D341Med (cell line): ENCODE measurements around the gene UBE2E1.
"Not testable (repeated sequence)": the region's sequence is repeated elsewhere in the genome, so short reads cannot be mapped to it uniquely, and the experiment has no call there.

Experiments
- DNase-seq: peaks from one replicate; pipeline ENCODE4 v3.0.0; 2012; ENCODE audit warnings: low spot score

Gene UBE2E1

DNA sequence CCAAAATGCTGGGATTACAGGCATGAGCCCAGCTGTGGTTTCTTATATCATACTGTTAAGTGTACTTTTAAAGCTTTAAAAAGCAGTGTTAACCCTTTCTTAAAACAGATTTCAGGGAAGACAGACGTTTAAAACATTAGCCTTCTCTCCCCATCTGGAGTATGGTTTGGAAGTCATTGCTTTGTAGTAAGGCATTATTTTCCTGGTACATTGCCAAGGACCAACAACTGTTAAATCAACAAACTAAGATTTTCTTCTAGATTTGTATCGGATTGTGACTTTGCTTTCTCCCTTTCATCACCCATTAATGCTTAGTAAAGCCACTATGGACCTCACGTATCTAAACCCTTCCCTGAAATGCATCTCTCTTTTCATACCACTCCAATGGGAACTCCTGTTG, 50.5 kb downstream of the UBE2E1 start:
- DNase-seq, result no peak

DNA sequence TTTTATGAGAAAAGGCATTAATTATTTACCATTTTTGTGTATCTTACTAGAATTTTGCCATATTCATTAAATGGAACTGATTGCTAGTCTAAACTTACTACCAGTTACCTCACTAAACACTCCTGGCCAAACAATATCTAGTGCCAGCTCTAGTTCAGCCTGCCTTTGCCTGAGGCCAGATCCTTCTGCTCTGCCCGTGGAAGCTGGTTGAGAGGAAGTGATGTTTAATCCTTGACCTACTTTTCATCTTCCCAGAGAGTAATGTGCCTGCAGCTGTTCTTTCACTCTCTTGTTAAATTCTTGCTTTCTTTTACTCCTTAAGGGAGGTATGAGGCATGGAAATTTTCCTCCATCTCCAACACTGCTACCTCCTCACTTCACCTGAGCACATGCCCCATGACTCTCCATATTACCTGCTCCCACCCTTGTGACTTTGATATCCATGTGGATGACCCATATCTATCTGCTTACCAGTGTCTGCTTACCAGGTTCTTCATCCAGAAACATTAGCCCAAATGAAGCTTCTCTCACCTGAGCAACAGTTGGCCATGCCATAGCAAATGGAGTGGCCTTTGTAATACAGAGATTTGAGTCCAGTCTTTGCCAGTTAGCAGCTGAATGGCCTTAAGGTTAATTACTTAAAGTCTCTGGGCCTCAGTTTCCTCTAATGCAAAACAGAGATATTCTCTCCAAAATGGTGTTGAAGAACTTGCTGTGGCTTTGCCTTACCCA, 53.4 kb downstream of the UBE2E1 start:
- no peak for DNase-seq

DNA sequence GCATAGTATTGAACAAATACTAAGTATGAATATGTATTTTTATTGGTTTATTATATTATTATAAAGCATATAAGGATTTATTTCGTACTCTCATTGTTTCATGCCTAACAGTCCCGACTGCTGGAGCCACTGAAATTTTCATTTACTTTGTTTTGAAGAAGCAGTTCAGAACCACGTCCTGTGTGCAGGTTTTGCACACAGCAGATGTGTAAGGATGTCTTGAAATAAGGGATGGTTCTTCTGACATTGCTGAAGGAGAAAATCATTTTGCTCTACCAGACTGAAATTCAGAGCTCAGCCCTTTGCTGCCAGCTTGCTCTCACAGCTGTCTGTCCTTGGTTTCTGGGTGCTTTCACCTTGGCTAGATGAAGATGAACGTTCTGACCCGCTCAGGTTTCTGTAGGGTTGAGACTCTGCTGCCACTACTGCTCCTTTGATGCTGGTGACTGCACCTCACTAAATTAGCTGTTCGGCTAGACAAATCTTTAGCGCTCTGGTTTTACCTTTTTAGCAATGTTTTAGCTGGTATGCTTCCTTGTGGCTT, 54.2 kb downstream of the UBE2E1 start:
- DNase-seq, result no peak

DNA sequence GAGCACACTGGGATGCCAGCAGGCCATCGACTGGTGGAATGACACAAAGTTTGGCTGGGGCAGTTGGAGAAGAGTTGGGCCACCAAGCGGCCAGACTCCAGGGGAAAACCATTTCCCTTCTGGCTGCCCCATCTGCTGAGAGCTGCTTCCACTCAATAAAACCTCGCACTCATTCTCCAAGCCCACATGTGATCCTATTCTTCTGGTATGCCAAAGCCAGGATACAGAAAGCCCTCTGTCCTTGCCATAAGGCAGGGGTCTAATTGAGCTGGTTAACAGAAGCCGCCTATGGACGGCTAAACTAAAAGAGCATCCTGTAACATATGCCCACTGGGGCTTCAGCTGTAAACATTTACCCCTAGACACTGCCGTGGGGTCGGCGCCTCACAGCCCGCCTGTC, 55.9 kb downstream of the UBE2E1 start:
- no peak for DNase-seq

DNA sequence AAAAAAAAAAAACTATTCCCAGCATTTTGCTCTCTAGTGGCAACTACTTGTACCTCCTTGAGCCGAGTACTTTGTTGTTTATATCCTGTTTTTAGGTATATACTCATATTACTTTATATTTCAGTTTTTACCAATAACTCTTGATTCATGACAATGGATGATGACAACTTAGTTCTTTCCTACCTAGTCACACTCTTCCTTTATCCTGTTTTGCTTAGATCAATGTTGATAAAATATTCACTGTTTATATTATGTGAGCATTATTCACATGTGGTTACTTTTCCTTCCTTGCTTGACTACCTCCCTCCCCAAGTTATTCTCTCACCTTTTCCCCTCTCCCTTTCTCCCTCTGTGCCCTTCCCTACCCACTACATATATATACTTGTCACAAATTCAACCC, 57.3 kb downstream of the UBE2E1 start:
- DNase-seq, result no peak

DNA sequence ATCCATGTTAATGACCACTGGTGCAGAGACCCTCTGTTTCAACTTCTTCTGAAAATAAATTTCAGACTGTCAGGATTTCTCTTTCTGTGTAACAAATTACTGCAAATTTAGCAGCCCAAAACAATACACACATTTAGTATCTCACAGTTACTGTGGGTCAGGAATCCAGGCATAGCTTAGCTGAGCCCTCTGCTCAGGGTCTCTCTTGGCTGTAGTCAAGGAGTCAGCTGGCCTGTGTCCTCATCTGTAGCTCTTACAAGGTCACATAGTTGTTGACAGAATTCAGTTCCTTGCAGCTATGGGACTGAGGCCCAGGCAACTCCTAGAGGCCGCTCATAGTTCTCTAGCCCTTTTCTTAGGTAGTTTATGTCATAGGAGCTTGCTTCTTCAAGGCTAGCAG, 59.2 kb downstream of the UBE2E1 start:
- no peak for DNase-seq

DNA sequence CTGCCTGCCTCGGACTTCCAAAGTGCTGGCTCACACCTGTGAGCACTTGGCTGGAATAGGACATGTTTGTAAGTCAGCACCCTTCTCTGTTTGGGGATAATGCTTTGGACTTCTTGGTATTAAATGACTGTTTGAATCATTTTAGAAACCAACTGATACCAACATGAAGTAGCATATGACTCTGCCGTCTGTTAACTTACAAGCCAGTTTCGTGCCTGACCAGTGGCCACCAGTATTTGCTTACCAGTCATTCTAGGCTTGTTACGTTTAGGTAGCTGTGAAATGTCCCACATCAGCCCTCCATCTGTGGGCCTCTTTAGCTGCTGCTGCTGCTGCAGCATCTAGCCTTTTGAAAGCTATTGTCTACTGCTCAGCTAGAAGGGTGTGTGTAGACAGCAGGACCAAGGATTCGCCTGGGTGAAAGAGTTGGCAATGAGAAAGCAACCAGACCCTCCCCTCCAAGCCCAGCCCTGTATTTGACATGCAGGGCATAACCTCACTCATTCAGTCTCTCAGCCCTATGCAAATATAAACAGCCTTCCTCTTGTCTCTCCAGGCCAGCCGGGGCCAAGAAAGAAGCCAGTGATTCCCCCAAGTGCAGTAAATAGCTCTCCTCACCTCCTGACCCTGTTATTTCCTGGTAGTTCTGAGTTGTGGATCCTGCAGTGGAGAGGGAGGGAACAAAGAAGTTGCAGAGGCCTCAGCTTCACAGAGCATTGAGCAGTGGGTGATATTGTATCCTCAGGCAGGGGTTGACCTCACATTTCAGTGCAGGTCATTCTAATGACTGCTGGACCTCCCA, 60.0 kb downstream of the UBE2E1 start:
- DNase-seq, result no peak

DNA sequence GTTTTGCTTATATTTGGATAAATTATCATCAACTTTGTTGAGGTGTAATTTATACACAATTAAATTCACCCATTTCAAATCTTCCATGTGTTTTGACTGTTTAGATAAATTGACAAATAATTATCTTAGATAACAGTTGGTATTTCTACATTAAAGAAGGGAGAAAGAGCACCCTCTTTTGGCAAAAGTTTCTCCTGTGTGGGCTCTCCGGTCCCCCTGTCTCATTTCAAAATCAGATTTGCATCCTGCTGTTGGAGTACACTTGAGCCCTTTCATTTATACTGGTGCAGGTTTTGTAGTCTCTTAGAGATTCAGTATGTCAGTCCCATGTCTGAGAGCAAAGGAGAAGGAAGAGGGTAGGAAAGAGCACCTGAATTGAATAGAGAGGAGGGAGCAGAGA, 61.6 kb downstream of the UBE2E1 start:
- no peak for DNase-seq

DNA sequence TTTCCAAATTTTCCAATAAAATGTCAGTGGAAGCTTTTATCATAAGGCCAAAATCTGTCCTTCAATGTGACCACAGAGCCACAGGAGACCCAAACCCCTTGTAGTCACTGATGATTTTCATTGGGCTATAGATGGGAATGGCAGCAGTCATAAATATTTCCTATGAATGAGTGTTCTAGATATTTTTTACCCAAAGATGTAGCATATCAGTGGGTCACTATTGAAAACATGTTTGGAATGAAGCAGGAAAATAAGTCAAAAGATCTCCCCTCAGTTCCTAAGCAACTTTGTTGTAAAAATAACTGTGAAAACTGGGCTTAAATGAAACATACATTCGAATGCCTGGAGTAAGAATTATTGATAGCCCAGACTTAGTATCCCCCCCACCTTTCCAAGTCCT, 62.1 kb downstream of the UBE2E1 start:
- no peak for DNase-seq

DNA sequence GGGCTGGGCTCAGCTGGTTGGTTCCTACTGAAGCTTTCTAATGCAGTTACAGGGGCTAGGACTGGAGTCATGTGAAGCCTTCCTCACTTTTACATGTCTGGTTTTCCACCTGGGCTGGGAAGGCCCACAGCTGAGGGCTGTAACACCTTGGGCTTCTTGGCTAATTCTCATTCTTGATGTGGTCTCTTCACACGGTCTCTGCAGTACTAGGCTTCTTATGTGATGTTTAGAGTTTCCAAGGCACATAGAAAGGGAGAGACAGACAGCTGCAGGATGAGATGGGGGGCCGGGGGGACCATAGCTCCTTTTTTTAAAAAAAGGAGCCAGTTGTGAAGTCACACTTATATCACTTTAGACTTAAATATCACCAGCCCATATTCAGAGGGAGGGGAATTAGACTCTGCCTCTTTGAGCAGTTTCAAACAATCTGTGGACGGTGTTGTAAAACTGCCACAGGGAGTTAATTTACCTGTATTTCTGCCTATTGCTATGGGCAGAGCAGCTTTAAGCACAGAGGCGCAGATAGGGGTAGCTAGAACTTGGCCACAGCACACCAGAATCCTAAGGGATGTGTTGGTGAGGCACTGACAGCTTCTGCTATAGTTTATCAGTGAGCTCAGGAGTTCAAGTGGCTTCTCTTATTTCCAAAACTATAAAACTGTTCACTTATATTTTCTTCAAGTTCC, 64.4 kb downstream of the UBE2E1 start:
- no peak for DNase-seq

DNA sequence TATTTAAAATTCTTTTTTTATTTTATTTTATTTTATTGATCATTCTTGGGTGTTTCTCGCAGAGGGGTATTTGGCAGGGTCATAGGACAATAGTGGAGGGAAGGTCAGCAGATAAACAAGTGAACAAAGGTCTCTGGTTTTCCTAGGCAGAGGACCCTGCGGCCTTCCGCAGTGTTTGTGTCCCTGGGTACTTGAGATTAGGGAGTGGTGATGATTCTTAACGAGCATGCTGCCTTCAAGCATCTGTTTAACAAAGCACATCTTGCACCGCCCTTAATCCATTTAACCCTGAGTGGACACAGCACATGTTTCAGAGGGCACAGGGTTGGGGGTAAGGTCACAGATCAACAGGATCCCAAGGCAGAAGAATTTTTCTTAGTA, 64.9 kb downstream of the UBE2E1 start:
- not testable (repeated sequence) for DNase-seq

DNA sequence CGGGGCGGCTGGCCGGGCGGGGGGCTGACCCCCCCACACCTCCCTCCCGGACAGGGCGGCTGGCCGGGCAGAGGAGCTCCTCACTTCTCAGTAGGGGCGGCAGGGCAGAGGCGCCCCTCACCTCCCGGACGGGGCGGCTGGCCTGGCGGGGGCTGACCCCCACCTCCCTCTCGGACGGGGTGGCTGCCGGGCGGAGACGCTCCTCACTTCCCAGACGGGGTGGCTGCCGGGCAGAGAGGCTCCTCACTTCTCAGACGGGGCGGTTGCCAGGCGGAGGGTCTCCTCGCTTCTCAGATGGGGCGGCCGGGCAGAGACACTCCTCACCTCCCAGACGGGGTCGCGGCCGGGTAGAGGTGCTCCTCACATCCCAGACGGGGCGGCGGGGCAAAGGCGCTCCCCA, 65.6 kb downstream of the UBE2E1 start:
- not testable (repeated sequence) for DNase-seq

DNA sequence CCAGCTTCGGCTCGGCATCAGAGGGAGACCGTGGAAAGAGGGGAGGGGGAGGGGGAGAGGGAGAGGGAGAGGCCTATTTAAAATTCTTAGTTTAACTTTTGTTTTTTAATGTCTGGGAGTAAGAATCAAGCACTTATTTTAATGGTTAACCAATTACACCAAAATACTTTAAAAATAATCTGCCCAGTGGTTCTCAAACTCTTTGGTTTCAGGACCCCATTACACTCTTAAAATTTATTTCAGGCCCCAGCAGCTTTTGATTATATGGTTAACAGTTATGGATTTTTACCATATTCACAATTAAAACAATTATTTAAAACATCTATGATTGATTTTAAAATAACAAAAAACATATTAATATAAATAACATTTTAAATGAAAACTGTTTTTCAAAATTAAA, 66.6 kb downstream of the UBE2E1 start:
- DNase-seq, result no peak

DNA sequence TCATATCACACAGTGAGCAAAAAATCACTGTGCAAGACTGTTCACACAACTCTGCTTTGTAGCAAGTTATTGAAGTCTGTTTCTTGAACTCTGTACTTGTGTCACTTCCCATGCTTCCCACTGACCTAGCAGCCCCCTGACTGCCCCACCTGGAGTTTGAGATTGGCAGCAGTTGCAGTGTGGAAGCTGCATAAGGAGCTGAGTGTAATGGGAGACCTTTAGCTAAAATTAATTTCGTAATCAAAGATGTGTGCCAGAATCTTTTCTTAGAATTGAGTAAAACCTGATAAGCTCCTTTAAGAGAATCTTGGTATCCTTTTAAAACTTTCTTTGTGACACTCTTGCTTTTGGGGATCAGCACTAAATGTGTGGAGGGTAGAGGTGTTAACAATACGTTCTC, 68.2 kb downstream of the UBE2E1 start:
- DNase-seq, result no peak

DNA sequence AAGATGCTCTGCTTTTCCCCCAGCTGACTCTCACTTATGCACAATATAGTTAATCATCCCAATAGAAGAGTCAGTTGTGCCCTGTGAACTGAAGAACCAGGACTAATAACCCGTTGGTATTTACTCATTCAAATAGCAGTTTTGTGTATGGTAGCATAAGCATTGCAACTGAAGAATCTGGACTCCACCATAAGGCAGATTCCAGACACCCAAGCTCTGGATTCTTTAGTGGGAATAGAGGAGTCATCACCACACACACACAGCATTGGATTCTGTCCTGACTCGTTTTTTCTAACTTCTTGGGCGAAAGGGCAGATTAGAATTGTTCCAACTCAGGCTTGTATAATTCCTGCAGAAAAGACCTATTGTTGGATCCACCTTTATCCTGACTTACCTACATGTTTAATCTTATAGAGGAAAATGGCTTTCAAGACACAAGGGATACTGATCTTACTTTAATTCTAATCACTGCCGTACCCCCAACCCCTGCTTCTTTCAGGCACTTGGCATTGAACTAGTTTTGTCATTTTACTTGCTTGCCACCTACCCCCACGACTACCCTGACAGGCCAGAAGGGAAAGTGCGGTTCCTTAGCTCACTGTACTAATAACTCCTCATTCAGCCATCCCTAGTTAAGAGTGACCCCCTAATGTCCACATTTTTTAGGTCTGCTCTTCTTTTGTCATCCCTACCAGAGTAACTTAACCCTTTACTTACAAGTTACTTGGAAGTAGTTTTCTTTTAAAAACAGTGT, 68.8 kb downstream of the UBE2E1 start:
- DNase-seq, result no peak

DNA sequence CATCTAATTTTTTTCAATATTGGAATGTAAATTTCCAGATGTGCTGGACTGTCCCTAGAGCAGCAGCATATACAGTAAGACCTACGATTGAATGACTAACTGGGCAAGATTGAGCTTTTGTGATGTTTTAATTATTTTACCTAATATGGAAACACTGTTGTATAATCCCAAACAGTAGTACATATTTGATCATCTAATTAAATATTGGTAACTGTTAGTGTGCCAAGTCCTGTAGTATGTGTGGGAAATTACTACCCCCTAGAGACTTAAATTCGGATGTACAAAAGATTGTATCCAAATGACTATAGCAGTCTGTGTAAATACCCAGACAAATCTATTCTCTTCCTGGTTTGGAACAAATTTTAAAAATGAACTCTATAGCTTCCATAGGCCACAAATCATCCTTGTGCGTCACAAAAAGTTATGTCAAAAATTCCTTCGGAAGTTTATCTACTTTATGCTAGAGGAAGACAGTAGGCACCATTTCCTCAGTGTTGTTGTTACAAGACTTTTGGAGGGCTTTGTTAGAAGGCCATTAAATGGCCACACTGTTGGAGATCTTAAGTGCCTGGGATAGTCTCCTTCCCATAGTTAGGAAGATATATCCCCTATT, 69.5 kb downstream of the UBE2E1 start:
- no peak for DNase-seq

DNA sequence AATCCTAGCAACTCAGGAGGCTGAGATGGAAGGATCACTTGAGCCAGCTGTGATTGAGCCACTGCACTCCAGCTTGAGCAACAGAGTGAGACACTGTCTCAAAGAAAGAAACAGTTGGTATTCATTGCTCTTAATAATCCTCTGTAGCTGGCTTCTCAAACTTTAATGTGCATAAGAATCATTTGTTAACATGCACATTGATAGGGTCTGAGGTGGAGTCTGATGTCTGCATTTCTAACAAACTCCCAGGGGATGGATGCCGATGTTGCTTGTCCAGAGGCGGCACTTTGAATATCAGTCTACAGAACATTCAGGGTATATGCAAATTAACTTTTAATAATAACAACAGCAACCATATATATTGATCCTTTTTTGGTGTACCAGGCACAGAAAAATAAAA, 71.2 kb downstream of the UBE2E1 start:
- no peak for DNase-seq

DNA sequence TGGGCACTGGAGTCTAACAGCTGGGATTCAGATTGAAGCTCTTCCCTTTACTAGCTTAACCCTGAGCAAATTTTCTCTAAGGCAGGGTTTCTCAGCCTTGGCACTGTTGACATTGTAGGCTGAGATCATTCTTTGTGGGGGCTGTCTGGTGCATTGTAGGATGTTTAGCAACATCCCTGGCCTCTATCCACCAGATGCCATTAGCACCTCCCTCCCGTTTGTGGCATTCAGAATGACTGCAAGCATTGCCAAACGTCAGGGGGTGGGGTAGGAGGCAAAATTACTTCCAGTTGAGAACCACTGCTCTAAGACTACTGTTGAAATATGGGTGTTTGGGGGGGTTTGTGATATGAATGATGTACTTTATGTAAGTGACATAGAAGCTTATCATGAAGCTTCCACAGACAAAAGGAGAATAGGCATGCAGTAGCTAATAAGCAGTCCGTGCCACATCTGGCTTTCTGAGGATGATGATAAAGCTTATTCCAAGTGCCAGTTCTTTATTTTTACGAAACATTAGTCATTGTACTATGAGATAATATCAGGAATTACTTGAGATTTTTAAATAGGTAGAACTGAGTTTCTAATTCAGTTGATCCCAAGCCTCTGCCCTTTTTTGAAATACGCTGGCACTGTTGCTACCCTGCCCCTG, 71.7 kb downstream of the UBE2E1 start:
- DNase-seq, result no peak

DNA sequence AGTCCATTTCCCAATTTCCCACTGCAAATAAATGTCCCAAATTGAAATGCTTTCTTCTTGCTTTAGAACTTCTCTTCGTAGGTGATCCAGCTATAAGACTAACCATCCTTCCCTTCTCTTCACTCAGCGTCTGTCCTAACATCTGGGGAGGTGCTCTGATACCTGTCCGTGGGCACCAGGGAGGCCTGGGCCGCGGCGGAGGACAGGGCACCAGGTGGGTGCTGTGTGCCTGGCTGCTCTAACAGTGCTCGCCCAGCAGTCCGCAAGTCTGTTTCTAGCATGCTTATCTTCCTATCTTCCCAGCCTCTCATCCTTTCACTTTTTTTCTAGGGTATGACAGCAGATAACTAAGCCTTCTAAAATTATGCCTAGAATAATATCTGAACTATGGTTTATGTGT, 73.7 kb downstream of the UBE2E1 start:
- DNase-seq, result no peak

DNA sequence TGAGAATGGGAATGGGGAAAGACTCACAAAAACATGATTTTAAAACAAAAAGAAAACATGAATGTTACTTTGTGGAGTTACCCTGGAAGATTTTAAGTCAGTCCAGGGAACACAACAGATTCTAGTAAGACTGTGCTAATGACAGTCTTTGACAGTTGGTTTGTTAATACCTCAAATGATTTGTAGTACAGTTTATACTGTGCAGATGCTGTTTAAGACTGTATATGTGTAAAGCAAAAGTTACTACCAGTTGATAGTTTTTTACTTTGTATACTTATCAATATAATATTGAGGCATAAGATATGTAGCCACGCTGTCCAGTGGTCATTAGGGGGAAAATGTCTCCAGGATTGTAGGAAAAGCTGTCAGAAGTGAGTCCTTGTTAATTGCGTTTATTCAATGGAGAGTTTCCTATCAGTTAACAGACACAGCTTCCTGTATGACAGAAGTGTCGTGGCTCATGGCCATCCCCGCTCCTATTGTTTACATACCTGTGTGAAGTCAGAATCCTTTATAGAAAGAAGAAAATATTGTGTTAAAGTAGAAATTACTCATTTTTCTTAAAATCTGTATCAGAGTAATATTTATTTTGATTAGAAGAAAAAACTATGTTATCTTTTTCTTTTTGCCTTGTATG, 75.1 kb downstream of the UBE2E1 start:
- DNase-seq, result no peak

DNA sequence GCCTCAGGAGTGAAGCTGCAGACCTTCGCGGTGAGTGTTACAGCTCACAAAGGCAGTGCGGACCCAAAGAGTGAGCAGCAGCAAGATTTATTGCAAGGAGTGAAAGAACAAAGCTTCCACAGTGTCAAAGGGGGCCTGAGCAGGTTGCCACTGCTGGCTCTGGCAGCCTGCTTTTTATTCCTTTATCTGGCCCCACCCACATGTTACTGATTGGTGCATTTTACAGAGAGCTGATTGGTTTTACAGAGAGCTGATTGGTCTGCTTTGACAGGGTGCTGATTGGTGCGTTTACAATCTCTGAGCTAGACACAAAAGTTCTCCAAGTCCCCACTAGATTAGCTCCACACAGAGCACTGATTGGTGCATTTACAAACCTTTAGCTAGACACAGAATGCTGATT, 76.2 kb downstream of the UBE2E1 start:
- not testable (repeated sequence) for DNase-seq
